ENCODE data around the gene NT5DC1.
"Not testable (repeated sequence)": the region's sequence is repeated elsewhere in the genome, so short reads cannot be mapped to it uniquely, and the experiment has no call there.

The NT5DC1 gene

DNA sequence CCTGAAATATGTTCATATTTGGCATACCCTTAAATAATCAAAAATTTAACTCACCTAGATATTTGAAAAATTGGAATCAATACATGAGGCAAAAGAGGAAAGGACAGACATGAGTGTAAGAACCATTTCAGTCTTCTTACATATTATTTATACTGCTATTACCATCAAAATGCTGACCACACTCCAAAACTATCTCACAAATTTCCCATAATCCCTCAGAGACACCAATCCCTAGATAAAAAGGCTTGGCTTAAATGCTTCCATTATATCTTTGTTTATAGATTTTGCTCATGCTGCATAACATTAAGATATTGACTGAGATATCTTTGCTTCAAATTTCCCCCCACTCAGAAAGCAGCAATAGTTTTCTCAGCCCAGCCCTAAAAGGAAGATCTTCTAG, 11.7 kb upstream of the NT5DC1 start:
- no peak for FAIRE-seq
- DNase-seq (ENCODE audit: low spot score) = no peak

DNA sequence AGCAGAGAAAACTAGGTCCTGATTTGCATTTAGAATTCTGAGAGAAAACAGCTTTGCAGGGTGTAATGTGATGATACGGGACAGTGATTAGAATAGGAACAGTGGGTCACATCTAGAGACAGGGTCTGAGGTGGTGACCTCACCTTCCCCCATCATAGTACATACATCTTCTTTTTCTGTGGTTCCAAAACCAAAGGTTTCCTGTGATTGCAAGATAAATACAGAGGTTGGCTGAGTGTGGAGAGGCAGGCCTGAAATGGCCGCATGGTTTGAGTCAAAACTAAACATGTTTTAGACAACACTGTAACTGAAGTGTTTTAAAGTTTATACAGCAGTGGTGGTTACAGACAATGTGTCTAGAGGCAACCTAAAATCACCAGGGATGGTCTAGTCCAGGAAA, 10.4 kb upstream of the NT5DC1 start:
- DNase-seq (ENCODE audit: low spot score) (no peak), FAIRE-seq (no peak)

DNA sequence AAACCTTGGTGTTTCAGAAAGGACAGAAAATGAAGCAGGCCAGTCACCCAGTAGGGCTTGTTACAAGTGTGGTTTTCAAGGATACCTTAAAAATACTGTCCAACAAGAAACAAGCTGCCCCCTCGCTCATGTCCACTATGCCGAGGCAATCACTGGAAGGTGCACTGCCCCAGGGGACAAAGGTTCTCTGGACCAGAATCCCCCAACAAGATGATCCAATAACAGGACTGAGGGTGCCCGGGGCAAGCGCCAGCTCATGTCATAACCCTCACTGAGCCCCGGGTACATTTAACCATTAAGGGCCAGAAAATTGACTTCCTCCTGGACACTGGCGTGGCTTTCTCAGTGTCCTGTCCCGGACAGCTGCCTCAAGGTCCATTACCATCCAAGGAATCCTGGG, 6.6 kb upstream of the NT5DC1 start:
- FAIRE-seq = no peak
- no peak for DNase-seq (ENCODE audit: low spot score)

DNA sequence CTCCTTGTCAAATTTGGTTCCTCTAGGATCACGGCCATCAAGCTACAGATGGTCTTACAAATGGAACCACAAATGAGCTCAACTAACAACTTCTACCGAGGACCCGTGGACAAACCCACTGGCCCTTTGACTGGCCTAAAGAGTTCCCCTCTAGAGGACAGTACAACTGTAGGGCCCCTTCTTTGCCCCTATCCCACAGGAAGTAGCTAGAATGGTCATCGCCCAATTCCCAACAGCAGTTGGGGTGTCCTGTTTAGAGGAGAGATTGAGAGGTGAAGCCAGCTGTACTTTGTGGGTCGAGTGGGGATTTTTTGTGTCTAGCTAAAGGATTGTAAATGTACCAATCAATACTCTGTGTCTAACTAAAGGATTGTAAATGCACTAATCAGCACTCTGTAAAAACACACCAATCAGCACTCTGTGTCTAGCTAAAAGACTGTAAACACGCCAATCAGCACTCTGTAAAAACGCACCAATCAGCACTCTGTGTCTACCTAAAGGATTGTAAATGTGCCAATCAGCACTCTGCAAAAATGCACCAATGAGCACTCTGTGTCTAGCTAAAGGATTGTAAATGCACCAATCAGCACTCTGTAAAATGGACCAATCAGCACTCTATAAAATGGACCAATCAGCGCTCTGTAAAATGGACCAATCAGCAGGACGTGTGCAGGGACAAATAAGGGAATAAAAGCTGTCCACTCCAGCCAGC, 4.4 kb upstream of the NT5DC1 start:
- DNase-seq (ENCODE audit: low spot score); FAIRE-seq: not testable (repeated sequence)

DNA sequence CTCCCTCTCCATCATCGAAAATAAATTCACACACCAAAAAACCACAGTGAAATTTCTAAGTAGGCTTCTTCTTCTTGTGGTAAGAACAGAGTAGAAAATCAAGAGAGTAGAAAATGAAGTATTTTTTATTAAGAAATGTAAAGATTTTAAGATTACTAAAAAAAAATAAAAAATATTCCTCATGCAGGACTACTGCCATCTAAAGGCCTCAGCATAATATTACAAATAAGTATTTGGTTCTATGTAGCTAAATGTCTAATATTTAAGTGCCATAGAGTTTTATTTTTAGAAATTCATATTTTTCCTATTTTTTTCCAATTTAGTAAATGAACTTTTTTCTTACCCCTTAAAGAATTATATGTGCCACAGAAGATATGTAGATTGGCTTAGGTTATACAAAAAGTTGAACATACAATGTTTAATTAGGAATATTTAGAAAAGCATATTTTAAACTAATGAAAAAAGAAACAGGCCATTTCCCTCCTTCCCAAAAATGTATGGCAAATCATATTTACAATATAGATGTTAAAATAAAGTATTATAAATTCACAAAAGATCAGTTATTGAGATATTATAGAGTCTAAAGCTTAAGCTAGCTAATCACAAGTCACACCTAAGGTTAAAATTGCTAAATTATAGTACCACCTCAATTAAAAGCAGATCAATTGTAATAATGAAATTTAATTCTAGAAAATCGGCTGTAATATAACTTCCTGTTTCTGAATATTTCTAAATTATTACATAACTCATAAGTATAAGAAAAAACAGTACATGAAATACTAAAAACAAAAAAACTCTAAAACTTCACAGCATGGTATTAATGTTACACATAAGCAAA, 3.5 kb upstream of the NT5DC1 start:
- DNase-seq (ENCODE audit: low spot score) (no peak), FAIRE-seq (no peak)

DNA sequence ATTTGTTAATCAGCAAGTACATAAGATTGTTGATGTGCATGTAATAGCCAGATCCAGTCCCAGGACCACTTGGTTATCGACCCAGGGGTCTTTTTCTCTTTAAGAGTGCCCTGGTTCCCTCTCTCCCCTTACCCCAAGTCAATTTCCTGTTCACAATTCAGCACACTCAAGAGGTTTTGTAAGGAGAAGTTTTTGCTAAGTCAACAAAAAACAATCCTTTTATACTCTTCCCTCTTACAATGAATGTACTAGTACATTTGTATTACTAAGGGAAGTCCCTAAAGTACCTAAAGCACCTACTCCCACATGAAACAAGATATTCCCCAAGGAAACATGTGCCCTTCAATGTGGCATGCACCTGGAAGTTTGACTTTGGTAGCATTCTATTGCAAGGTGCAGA, 1.6 kb upstream of the NT5DC1 start:
- no peak for FAIRE-seq
- DNase-seq (ENCODE audit: low spot score) = no peak

DNA sequence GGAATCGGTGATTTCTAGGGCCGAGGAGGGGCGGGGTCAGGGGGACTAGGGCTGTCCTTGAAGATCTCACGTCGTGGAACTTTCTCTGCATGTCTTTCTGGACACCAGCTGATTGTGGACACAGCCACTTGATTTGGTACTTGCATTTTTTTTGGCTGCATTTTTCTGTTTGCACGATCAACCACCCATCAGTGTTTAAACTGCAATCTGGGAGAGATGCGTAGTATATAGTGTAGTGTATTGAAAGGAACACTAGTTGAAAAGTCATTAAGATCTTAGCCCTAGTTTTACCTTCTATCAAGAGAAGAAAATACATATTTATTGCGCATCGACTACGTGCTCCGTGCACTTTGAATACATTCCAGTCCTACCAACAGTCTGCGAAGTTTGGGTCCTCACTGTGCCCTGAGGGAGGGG, 657 bp downstream of the NT5DC1 start:
- no peak for FAIRE-seq

DNA sequence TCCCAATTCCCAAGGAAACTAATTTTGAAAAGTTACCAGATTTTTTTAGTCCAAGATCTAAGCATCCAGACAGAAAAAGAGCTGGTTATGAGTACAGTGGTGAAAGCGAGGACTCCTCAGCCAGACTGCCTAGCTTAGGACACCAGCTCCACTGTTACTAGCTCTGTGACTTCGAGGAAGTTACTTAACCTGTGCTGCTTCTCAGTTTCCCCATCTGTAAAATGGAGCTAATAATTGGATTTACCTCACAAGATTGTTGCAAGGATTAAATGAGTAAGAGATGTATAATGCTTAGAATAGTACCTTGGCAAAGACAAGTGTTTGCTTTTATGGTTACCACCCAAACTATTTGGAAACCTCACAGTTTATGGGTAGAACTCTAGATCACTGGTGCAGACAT, 1.1 kb downstream of the NT5DC1 start:
- DNase-seq (ENCODE audit: low spot score) (no peak), FAIRE-seq (no peak)

More for the DNA sequence above, 657 bp downstream of the NT5DC1 start:
- DNase-seq (ENCODE audit: low spot score) = no peak

DNA sequence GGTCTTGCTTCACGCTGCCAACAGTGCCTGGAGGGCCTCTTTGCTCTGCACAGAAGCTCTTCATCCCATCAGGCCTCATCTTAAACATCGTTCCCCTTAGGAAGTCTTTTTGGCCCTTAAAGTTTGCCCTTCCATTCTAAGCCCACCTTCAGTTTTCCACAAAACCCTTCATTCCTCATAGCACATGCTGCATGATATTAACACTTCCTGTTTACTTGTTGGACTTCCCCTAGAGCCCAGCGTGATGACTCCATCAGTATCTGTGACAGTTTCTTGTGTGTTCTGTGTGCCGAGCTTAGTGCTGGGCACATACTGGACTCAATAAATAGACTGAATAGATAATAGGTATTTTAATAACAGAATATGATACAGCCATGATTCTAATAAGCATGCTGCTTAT, 2.2 kb downstream of the NT5DC1 start:
- DNase-seq (ENCODE audit: low spot score) = no peak
- no peak for FAIRE-seq

DNA sequence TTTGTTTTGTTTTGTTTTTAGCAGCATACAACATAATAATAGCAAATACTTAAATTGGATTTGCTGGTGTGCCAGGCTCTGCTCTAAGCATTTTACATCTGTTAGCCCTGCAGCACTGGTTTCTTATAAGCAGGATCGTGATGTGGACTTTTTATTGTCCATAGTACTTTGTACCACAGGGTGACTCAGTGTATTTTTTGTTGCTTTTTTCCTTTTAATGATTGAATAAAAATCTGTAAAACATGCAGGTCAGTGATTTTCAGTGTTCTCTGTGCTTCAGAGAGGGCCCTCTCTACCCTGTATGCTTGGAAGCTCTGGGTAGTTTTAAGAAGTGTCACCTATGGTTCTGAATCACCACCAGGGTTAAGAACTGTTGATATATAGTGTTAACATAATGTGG, 4.0 kb downstream of the NT5DC1 start:
- DNase-seq (ENCODE audit: low spot score) (no peak), FAIRE-seq (no peak)

DNA sequence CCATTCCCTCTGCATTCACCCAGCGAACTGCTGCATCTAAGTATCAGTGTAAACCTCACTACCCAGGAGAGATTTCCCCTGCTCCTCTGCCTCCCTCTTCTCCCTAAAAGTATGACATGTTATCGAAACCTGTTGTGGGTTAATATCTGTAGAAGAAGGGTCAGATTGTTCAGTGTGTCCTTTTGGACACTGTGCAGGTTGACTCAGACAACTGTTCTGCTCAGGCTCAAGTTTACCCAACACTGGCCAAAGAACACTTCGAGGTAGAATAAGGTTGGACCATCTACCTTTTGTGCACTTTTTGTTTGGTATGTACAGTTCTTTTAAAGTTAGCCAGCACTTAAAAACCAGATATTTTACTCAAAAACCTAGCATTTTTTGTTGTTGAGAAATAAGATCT, 4.6 kb downstream of the NT5DC1 start:
- no peak for FAIRE-seq
- DNase-seq (ENCODE audit: low spot score) = no peak

DNA sequence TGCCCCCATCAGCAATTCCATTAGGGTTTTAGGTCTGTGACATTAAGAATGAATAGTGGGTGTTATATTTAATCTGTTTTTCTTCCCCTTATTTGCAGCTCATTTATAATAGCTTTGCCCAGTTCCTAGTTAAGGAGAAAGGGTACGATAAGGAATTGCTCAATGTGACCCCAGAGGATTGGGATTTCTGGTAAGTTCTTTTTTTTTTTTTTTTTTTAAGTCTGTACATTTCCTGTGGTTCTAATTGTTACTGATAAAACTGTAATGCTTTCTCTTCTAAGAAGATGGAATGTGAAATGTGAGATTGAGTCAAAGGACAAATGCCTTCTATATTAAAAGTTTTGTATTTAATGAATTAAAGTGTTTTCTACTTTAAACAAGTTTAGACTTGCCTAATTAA, 5.5 kb downstream of the NT5DC1 start:
- no peak for FAIRE-seq
- no peak for DNase-seq (ENCODE audit: low spot score)

DNA sequence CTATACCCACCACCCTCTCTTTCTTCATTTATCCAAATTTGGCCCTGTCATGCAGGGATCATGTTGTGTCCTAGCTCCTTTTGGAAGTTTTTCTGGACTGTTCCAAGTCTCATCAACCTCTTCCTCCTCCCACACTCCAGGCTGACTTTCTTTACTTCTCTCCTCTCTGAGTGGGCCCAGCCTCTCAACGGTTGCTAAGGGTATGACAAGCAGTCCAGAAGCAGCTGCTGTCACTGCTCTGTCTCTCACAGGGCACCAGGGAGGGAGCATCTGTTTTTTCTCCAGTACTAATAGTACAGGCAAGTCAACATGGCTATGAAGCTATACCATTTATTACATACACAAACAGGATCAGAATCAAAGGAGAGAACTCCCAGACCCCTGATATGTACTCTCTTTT, 8.2 kb downstream of the NT5DC1 start:
- no peak for DNase-seq (ENCODE audit: low spot score)
- FAIRE-seq = no peak

DNA sequence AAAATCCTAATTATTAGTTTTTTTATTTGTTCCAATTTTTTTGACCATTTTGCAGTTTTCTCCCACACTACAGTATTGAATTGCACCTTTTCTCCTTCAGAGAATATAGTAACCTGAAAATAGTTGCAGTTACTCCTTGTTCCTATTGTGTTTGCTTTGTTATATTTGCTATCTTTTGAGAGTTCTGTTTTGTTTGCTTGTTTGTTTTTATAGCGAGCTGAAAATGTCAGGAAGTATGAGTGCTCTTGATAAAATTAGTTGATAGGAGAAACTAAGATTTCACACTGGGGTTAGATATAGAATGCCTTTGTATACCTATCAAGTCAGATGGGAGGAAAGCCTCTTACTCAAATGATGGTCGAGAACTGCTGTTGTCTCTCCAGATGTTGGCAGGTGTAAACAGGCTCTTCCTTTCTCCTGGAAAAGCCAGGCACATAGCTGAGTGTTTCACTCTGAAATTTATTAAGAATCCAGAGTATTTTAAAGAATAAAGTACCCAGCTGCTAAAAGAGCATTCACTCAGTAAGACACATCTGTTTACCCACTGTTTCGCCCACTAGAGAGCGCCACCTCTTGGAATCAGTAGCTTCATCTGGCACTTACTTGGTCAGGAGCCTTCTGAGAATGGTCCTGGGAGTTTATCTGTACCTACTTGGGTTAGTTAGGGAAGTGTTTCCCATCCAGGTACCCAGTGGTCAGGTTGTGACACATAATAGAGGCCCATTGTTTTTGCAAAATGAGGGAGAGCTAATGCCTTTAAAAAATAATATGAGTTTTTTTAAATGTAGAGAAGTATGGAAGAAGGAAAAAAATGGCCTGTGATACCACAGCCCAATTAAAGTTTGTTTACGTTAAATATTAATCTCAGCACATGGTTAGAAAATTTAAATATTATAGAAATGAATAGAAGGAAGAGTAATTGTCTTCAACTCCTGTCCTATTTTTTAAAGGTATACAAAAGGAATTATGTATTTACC, 11.2 kb downstream of the NT5DC1 start:
- DNase-seq (ENCODE audit: low spot score) (peak; percentile 11), FAIRE-seq (no peak)

DNA sequence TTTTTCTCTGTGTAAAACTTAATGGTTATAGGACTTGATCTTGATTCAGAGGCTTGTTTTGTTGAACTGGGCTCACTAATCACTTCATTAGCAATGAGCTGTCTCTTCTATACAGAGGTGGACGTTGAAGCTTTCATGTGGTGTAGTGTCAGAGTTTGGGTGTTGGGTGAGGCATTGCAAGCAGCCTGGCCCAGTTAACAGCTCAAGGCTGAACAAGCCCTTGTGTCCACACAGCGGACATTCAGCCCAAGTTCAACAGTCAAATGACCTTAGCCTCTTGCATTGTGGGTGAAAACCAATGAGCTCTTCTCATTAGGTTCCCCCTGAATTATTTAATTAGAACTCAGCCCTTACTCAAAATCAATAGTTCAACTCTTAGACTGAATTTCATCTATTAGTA, 12.7 kb downstream of the NT5DC1 start:
- DNase-seq (ENCODE audit: low spot score) (no peak), FAIRE-seq (no peak)

DNA sequence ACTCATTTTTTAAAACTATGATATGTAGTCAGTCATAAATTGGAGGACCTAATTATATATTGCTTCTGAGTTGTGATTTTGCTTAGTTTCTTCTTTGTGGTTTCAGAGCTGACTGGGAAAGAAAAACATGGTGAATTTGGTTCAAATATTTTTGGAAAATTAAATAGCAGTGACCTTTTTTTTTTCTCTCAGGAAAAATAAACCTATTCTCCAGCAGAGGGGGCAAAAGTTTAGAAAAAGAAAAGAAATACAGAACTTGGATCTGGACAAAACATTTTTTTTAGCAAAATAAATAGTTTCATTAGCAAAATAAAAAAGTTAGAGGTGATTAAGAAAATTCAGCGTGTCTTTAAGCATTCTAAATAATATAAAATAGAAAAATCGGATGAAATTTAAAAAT, 15.1 kb downstream of the NT5DC1 start:
- no peak for FAIRE-seq

DNA sequence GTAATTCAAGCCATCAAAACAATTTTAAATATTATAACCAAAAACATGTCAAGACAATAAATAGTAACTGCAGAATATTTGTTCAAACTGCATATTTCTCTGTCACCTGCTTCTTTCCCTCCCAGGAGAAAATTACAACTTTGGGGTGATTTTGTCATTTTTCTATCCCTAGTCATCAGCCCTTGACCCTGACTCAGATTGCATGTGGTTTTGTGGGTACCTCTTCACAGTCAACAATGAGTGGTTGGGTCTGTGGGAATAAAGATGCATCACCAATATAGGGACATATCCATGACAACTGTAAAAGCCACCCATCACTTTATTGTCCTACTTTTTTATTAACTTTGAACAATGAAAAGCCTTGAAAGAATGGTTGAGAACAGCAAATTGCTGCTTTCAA, 18.0 kb downstream of the NT5DC1 start:
- FAIRE-seq (no peak), DNase-seq (ENCODE audit: low spot score) (peak; percentile 5)

More for the DNA sequence above, 15.1 kb downstream of the NT5DC1 start:
- no peak for DNase-seq (ENCODE audit: low spot score)

DNA sequence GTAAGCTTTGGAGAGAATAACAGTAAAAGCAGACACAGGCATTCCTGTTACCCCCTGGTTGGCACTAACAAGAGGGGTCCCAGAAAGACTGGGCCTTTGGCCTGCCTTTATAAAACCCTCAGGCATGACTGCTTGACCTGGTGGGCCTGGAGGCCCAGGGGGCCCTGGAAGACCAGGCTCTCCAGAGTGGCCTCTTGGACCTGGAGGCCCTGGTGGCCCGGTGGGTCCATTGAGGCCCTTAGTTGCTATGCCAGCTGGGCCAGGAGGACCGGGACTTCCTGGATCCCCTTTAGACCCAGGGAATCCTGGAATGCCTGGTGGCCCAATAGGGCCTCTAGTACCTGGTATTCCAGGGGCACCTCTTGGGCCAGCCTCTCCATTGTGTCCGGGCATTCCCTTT, 19.8 kb downstream of the NT5DC1 start:
- no peak for FAIRE-seq
- DNase-seq (ENCODE audit: low spot score) = no peak

DNA sequence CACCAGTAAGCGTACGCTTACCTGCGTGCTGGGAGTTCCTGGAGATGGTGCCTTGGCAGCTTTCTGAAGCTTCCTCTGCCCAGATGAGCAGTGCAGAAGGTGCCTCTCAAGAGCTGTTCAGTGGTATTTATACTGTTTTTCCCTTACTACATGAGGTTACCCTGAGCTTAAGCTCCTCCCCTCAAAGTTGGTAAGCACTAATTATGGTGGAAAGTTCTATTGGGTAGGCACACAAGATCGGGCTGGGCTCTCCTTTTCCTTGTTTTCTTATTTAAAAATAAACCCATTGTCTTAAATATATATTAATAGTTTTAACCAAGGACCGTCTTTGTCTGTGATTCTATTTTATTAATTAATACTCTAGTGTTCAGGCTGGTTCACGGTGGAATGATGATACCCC, 25.4 kb downstream of the NT5DC1 start, which contains the start of gene COL10A1:
Gene COL10A1 (minus strand): TSS at position 101 of the 400 bp plus-strand sequence. CDS start 640 bp downstream, outside the sequence.
- no peak for FAIRE-seq

DNA sequence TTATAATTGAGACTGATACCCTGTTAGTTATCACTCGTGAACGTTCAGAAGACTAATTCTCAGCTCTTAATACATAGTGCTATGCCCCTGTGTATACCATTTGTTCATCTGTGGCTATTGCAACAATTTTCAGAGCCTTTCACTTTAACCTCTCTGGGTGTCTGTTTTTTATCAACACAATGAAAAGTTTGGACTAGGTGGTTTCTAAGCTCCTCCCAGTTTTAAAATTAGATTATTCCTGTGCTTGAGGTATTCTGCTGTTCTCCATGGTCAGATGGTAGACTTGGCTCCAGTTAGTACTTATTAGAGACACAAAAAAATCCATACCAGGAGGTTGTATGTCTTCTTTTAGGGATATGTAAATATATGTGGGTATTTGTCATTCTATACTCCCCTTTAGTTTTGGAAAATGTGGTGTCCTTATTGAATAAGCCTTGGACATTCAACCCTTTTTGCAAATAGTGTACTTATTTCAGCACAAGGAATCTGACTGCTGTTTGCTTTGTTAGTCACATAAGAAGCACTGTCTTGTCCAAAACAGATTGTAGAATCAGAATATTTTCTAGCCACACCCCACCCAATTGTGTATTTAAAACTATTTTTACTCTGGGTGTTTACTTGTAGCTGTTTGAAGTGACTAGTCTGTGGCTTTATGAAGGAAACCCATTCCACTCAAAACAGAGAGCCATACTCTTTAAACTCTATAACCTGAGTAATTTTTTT, 27.3 kb downstream of the NT5DC1 start:
- no peak for DNase-seq (ENCODE audit: low spot score)
- FAIRE-seq = no peak

More for the DNA sequence above, 25.4 kb downstream of the NT5DC1 start, which contains the start of gene COL10A1:
- DNase-seq (ENCODE audit: low spot score) = no peak

DNA sequence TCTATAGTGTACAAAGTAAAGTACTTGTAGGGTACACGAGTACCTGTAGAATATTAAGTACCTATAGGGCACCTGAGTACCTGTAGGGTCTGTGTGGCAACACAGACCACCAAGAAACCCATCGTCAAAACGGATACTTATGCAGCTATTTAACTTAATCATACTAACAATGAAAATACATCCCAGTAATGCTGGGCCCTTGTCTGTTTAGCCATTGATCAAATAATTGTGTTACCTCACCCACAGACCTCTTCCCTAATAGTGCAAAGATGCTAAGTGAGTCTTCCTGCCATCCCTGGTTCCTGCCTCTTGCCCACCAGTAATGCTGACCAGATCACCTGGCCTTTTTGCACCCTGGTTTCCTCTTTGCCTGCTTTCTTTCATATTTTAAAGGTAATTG, 32.8 kb downstream of the NT5DC1 start:
- FAIRE-seq = no peak
- no peak for DNase-seq (ENCODE audit: low spot score)

All from RCC 7860 (cell line).